ENCODE results near the gene VASP. TPM values are rescaled to one million over a fixed set of nuclear protein-coding genes. Genes with fewer than 3 reads are reported as not detected.

Gene VASP
- total and polyA plus RNA-seq, 2 of the 13 experiments (the other 11 are each of a cell fraction or from before 2014, with no cell fraction given): 41.8 to 67.1 TPM

DNA sequence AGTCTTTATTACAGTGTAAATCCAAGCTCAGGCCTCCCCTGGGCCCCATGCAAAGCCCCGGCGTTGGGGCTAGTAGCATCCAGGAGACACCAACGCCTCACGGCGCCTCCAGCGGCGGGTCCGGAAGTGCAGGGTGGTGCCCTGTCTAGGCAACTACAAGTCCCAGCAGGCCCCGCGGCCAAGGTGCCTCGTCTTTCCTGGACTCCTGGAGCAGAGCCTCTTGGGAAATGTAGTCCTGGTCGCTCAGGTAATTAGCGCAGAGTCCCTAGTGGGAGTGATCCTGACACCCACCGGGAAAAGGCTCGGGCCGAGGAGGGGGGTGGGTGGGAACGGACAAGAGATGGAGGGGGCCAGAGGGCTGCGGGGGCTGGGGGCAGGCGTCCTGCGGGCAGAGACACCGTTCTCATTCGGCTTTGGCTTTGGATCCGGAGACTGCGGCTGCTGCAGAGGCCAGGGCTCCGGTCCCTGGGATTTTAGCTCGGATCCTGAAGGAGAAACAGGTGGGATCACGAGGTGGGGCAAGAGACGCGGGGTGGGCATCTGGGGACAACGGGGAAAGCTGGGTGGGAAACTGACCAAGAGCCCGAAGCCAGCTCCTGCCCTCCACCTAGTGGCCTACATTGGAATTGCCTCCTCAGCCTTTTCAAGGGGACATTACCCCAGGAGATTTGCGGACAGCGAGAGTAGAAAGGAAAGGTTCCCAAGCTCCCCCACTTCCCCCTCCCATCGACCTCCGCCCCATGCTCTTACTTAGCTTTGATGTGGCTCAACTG is 21.8 kb upstream of the VASP start (continued):
- TF ChIP-seq, protein P1, sequence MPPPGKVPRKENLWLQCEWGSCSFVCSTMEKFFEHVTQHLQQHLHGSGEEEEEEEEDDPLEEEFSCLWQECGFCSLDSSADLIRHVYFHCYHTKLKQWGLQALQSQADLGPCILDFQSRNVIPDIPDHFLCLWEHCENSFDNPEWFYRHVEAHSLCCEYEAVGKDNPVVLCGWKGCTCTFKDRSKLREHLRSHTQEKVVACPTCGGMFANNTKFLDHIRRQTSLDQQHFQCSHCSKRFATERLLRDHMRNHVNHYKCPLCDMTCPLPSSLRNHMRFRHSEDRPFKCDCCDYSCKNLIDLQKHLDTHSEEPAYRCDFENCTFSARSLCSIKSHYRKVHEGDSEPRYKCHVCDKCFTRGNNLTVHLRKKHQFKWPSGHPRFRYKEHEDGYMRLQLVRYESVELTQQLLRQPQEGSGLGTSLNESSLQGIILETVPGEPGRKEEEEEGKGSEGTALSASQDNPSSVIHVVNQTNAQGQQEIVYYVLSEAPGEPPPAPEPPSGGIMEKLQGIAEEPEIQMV (CRISPR knock-in tag; IDR thresholded peaks at IDR 0.05; ENCODE audit: low read depth): no peak
- TF ChIP-seq, protein P2, sequence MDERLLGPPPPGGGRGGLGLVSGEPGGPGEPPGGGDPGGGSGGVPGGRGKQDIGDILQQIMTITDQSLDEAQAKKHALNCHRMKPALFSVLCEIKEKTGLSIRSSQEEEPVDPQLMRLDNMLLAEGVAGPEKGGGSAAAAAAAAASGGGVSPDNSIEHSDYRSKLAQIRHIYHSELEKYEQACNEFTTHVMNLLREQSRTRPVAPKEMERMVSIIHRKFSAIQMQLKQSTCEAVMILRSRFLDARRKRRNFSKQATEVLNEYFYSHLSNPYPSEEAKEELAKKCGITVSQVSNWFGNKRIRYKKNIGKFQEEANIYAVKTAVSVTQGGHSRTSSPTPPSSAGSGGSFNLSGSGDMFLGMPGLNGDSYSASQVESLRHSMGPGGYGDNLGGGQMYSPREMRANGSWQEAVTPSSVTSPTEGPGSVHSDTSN (CRISPR knock-in tag; IDR thresholded peaks at IDR 0.05): no peak
- no peak for TF ChIP-seq ZNF292 (CRISPR knock-in tag; IDR thresholded peaks at IDR 0.05; ENCODE audit: borderline replicate concordance, low read depth)

DNA sequence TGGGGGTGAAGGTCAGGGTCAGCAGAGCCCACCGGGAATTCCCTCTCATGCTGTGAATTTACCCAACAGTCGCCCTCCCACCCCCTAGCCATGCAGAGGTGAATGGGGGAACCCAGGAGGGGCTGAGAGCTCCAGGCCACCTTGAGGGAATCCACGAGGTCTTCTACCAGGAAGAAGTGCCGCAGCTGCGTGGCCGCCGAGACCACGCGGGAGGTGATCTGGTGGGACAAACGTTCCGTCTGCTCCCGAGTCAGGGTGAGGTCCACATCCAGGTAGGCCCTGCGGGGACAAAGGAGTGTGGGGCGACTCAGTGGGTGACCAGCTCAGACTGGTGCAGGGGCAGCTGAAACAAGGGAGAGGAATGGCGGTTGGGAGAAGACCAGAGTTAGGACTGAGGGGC is 18.6 kb upstream of the VASP start:
- no peaks in the 10 kb centered on the region for H3K36me3 ChIP-seq (replicated peaks in 1 of 2; ENCODE audit: control insufficient read depth in 1 of 2, insufficient read depth in 2 of 2, low read length in 2 of 2)
- no peaks in the 10 kb centered on the region for H4K20me1 ChIP-seq (ENCODE audit: insufficient read depth, low read length)
- 85% methylated on average over 15 of the region's 15 CpGs for WGBS (ENCODE audit: low lambda C conversion rate)
- H2AFZ ChIP-seq (ENCODE audit: low read length): no peak overlapping the region
- ChIA-PET CTCF (ENCODE audit: low intra/inter-chr PET ratio, low total read pairs) (no interaction called here), POLR2A (no interaction called here)
- ATAC-seq (no peak), FAIRE-seq (no peak), DNase-seq (ENCODE audit: low spot score) (no peak)
- TF ChIP-seq, protein P3, sequence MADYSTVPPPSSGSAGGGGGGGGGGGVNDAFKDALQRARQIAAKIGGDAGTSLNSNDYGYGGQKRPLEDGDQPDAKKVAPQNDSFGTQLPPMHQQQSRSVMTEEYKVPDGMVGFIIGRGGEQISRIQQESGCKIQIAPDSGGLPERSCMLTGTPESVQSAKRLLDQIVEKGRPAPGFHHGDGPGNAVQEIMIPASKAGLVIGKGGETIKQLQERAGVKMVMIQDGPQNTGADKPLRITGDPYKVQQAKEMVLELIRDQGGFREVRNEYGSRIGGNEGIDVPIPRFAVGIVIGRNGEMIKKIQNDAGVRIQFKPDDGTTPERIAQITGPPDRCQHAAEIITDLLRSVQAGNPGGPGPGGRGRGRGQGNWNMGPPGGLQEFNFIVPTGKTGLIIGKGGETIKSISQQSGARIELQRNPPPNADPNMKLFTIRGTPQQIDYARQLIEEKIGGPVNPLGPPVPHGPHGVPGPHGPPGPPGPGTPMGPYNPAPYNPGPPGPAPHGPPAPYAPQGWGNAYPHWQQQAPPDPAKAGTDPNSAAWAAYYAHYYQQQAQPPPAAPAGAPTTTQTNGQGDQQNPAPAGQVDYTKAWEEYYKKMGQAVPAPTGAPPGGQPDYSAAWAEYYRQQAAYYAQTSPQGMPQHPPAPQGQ (CRISPR knock-in tag; IDR thresholded peaks at IDR 0.05; ENCODE audit: borderline replicate concordance): no peak
- TF ChIP-seq NPAS2 (CRISPR knock-in tag; IDR thresholded peaks at IDR 0.05; ENCODE audit: borderline replicate concordance): no peak
- no peak for TF ChIP-seq FLYWCH1 (CRISPR knock-in tag; IDR thresholded peaks at IDR 0.05)
- TF ChIP-seq, protein P4, sequence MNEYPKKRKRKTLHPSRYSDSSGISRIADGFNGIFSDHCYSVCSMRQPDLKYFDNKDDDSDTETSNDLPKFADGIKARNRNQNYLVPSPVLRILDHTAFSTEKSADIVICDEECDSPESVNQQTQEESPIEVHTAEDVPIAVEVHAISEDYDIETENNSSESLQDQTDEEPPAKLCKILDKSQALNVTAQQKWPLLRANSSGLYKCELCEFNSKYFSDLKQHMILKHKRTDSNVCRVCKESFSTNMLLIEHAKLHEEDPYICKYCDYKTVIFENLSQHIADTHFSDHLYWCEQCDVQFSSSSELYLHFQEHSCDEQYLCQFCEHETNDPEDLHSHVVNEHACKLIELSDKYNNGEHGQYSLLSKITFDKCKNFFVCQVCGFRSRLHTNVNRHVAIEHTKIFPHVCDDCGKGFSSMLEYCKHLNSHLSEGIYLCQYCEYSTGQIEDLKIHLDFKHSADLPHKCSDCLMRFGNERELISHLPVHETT (CRISPR knock-in tag; conservative IDR thresholded peaks at IDR 0.05): no peak
- TF ChIP-seq NR2F2 (IDR thresholded peaks at IDR 0.05; ENCODE audit: borderline replicate concordance, low read depth): no peak
- no peak for TF ChIP-seq ZNF577 (CRISPR knock-in tag; IDR thresholded peaks at IDR 0.05; ENCODE audit: borderline replicate concordance, low read depth)
- H3K9ac ChIP-seq (ENCODE audit: insufficient read depth, low read depth, low read length): no peak overlapping the region
- no peaks in the 10 kb centered on the region for H3K9me3 ChIP-seq (ENCODE audit: low read length)
- intact Hi-C loops (cut with micrococcal nuclease; ENCODE audit: unreplicated experiment): no loop called here
- no TSS peak for BruUV-seq (replicated peaks)
- peaks cover 38% of the 10 kb centered on the region for H3K4me1 ChIP-seq (ENCODE audit: insufficient read depth, low read length)
- in situ Hi-C loops (cut with HindIII; ENCODE audit: extremely low pct_ligation_motif_present, low pct_unique_long_range_greater_than_20kb): no loop called here
- no peak overlapping the region for H3K27ac ChIP-seq (ENCODE audit: extremely low read length, insufficient read depth, low read length)
- no peaks in the 10 kb centered on the region for H3K27me3 ChIP-seq (ENCODE audit: control insufficient read depth in 1 of 2, insufficient read depth in 2 of 2, low read length in 2 of 2)
- H3K4me3 ChIP-seq (replicated peaks in 1 of 3; ENCODE audit: insufficient read depth in 1 of 3, low read depth in 2 of 3, low read length in 3 of 3): no peak overlapping the region
- no peak overlapping the region for H3K4me2 ChIP-seq (ENCODE audit: low read depth, low read length)
- no peaks in the 10 kb centered on the region for H3K79me2 ChIP-seq (ENCODE audit: insufficient read depth, low read length)
